Measurements from ENCODE around the gene PSMD3. TPM values are rescaled to one million over a fixed set of nuclear protein-coding genes. Genes with fewer than 3 reads are reported as not detected.

Gene PSMD3
- total and polyA plus RNA-seq, 8 donors, result 32.0 to 43.5 (median 39.4) TPM

DNA sequence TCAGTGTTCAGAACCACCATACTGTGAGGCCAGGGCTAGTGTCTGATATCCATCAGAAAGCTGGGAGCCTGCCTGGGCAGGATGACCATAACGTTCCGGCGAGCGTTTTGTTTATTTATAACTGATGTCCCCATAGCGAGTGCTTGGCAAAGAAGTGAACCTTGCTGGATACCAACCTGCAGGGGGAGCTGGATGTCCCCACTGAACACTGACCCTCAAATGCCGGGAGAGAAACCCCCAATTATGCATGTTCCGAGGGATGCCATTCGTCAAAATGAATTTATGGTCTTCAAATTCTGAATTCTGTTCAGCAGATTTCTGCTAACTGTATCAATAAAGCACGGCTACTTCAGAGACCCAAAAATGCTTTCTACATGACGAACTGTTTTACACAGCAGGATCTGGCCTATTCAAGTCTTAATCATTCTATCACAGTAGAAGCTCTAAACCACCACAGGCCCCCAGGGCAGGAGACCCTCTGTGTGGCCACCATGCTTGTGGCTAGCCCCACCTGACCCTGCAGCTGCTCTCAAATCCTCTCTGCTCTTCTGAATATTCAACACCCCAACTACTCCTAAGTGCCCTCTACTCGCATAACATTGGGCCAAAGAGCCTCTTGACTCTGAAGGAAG lies 58.4 kb downstream of the PSMD3 start:
- no peaks in the 10 kb centered on the region for H3K9me3 ChIP-seq
- peak overlapping the region in 1 of 4 donors; percentile 30 for H3K27ac ChIP-seq
- DNase-seq (peak in 2 of 6 donors; percentile 55), ATAC-seq (peak; percentile 85 to 92 (median 87)), FAIRE-seq (no peak)
- TF ChIP-seq, protein P1, sequence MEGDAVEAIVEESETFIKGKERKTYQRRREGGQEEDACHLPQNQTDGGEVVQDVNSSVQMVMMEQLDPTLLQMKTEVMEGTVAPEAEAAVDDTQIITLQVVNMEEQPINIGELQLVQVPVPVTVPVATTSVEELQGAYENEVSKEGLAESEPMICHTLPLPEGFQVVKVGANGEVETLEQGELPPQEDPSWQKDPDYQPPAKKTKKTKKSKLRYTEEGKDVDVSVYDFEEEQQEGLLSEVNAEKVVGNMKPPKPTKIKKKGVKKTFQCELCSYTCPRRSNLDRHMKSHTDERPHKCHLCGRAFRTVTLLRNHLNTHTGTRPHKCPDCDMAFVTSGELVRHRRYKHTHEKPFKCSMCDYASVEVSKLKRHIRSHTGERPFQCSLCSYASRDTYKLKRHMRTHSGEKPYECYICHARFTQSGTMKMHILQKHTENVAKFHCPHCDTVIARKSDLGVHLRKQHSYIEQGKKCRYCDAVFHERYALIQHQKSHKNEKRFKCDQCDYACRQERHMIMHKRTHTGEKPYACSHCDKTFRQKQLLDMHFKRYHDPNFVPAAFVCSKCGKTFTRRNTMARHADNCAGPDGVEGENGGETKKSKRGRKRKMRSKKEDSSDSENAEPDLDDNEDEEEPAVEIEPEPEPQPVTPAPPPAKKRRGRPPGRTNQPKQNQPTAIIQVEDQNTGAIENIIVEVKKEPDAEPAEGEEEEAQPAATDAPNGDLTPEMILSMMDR (IDR thresholded peaks at IDR 0.05), result peak in 3 of 4 donors; percentile 14 to 45 (median 41)
- no peaks in the 10 kb centered on the region for H3K4me1 ChIP-seq
- no peaks in the 10 kb centered on the region for H3K27me3 ChIP-seq
- H3K4me3 ChIP-seq, result no peak overlapping the region
- WGBS, 2 donors, result 24 to 26% methylated on average over 11 of the region's 11 CpGs
- H3K36me3 ChIP-seq, result peaks cover 0 to 6% (median 0%) of the 10 kb centered on the region in 3 donors
- intact Hi-C loops (cut with DNase I), result loop anchor here in 1 of 3 donors (10.0 kb wide), 1 partner anchor 46 kb away; no protein-coding TSS in a partner anchor

DNA sequence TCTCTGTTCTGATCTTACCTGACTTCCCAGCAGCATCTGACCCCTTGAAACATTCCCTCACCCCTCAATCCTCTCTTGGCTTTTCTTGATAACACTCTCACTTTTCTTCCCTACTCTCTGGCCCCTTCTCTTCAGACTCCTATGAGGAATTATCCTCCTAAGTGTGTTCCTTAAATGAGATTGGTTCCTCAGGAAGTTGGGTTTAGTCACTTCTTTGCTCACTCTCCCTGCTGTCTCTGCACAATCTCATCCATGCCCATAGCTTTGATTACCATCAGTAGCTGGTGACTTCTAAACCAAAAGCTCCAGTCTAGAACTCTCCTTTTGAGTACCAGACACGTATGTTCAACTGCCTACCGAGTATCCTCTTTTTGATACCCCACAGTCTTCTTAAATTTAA lies 60.6 kb downstream of the PSMD3 start:
- H3K27me3 ChIP-seq, result no peaks in the 10 kb centered on the region
- DNase-seq (no peak), FAIRE-seq (no peak), ATAC-seq (no peak)
- intact Hi-C loops (cut with DNase I), result no loop called here
- H3K4me1 ChIP-seq, result no peaks in the 10 kb centered on the region
- no peak overlapping the region for H3K27ac ChIP-seq
- no peak overlapping the region for H3K4me3 ChIP-seq
- WGBS, 2 donors, result 91 to 97% methylated on average over 2 of the region's 2 CpGs
- TF ChIP-seq, protein P1 (IDR thresholded peaks at IDR 0.05), result no peak
- H3K36me3 ChIP-seq, result no peaks in the 10 kb centered on the region
- H3K9me3 ChIP-seq, result no peaks in the 10 kb centered on the region

Small RNAs within 50 kb of the gene (microRNA-seq; reads per million reads assigned to microRNA genes)
- 0 reads per million in 2 donors for gene MIR6884

Other genes starting within 250 kb of the PSMD3 start
- 10 to 100 TPM; 17.8 to 39.9 (median 26.5) TPM for gene GRB7, start 242.9 kb upstream of the PSMD3 start, total RNA-seq
- gene GRB7, start 242.9 kb upstream of the PSMD3 start, polyA plus RNA-seq, result 10 to 100 TPM; 50.4 to 64.4 TPM
- 1 to 10 TPM in 2 of 6 donors, under 1 TPM in 4; 0.32 to 1.2 (median 0.84) TPM for gene IKZF3, start 116.5 kb upstream of the PSMD3 start, total RNA-seq
- gene IKZF3, start 116.5 kb upstream of the PSMD3 start, polyA plus RNA-seq, result under 1 TPM; 0.12 to 0.15 TPM
- gene ZPBP2, start 112.6 kb upstream of the PSMD3 start, total RNA-seq, result not detected
- not detected for gene ZPBP2, start 112.6 kb upstream of the PSMD3 start, polyA plus RNA-seq
- 1 to 10 TPM; 2.5 to 9.9 (median 6.6) TPM for gene GSDMB, start 62.2 kb upstream of the PSMD3 start, total RNA-seq
- gene GSDMB, start 62.2 kb upstream of the PSMD3 start, polyA plus RNA-seq, result 10 to 100 TPM; 16.9 to 23.6 TPM
- 10 to 100 TPM; 45.0 to 78.1 (median 61.6) TPM for gene ORMDL3, start 53.2 kb upstream of the PSMD3 start, total RNA-seq
- 10 to 100 TPM; 36.4 to 44.0 TPM for gene ORMDL3, start 53.2 kb upstream of the PSMD3 start, polyA plus RNA-seq
- not detected for gene LRRC3C, start 53.1 kb upstream of the PSMD3 start, total RNA-seq
- not detected for gene LRRC3C, start 53.1 kb upstream of the PSMD3 start, polyA plus RNA-seq
- gene GSDMA, start 17.8 kb upstream of the PSMD3 start, total RNA-seq, result under 1 TPM in 2 of 6 donors, not detected in 4; 0.09 to 0.73 TPM
- gene GSDMA, start 17.8 kb upstream of the PSMD3 start, polyA plus RNA-seq, result not detected
- gene CSF3, start 34.6 kb downstream of the PSMD3 start, total RNA-seq, result under 1 TPM in 2 of 6 donors, not detected in 4; 0.16 to 0.20 TPM
- 1 to 10 TPM in 1 of 2 donors, under 1 TPM in 1; 0.27 to 3.5 TPM for gene CSF3, start 34.6 kb downstream of the PSMD3 start, polyA plus RNA-seq
- 10 to 100 TPM; 22.1 to 43.7 (median 29.1) TPM for gene MED24, start 73.6 kb downstream of the PSMD3 start, total RNA-seq
- gene MED24, start 73.6 kb downstream of the PSMD3 start, polyA plus RNA-seq, result 10 to 100 TPM; 58.5 to 60.1 TPM
- 10 to 100 TPM; 13.8 to 28.1 (median 20.6) TPM for gene THRA, start 82.2 kb downstream of the PSMD3 start, total RNA-seq
- 10 to 100 TPM; 22.4 to 35.7 TPM for gene THRA, start 82.2 kb downstream of the PSMD3 start, polyA plus RNA-seq
- 10 to 100 TPM in 4 of 6 donors, 1 to 10 TPM in 2; 4.8 to 16.6 (median 11.2) TPM for gene NR1D1, start 119.8 kb downstream of the PSMD3 start, total RNA-seq
- gene NR1D1, start 119.8 kb downstream of the PSMD3 start, polyA plus RNA-seq, result 10 to 100 TPM; 11.0 to 17.5 TPM
- 10 to 100 TPM; 21.0 to 44.6 (median 29.2) TPM for gene MSL1, start 141.2 kb downstream of the PSMD3 start, total RNA-seq
- gene MSL1, start 141.2 kb downstream of the PSMD3 start, polyA plus RNA-seq, result 100 to 1,000 TPM in 1 of 2 donors, 10 to 100 TPM in 1; 71.0 to 105 TPM
- 10 to 100 TPM; 31.3 to 46.2 (median 40.8) TPM for gene CASC3, start 159.7 kb downstream of the PSMD3 start, total RNA-seq
- gene CASC3, start 159.7 kb downstream of the PSMD3 start, polyA plus RNA-seq, result 10 to 100 TPM; 35.2 to 42.3 TPM
- 1 to 10 TPM; 2.6 to 4.9 (median 4.2) TPM for gene RAPGEFL1, start 196.7 kb downstream of the PSMD3 start, total RNA-seq
- gene RAPGEFL1, start 196.7 kb downstream of the PSMD3 start, polyA plus RNA-seq, result 10 to 100 TPM in 1 of 2 donors, 1 to 10 TPM in 1; 8.0 to 10.6 TPM
- gene WIPF2, start 238.5 kb downstream of the PSMD3 start, total RNA-seq, result 10 to 100 TPM; 11.8 to 21.7 (median 14.6) TPM
- gene WIPF2, start 238.5 kb downstream of the PSMD3 start, polyA plus RNA-seq, result 1 to 10 TPM; 6.3 to 9.5 TPM